HG03521 (cell line): Measurements from ENCODE around the gene OR7D4.
"Not testable (repeated sequence)": the region's sequence is repeated elsewhere in the genome, so short reads cannot be mapped to it uniquely, and the experiment has no call there.

Source experiments
- ATAC-seq: cut with Tn5 transposase; IDR thresholded peaks from one replicate; pipeline ENCODE4 v1.9.1; 2021; ENCODE audit warnings: mild to moderate bottlenecking, moderate library complexity; ENCODE audit not compliant: unreplicated experiment

Gene OR7D4

DNA sequence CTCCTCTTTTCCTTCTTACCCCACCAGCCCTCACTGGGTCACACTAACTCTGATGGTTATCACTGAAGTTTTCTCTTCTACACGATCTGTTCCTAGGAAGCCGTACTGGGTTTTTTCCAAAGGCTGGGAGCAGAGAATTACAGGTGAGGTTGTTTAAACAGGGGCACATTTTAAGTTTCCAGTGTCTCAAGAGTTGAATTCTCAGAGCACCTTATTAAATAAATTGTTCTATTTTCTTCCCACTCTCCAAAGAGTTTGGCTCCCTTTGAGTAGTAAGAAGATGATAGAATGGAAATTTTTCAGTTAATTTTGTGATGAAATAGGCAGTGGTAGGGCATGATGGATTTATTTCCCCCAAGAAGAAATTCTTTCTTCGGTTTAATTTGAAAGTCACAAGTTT is at the start of gene OR7D4:
TSS of gene OR7D4 (minus strand) at position 101 of the 400 bp plus-strand sequence. CDS start 4,752 bp downstream, outside the sequence.
- no peak for ATAC-seq

DNA sequence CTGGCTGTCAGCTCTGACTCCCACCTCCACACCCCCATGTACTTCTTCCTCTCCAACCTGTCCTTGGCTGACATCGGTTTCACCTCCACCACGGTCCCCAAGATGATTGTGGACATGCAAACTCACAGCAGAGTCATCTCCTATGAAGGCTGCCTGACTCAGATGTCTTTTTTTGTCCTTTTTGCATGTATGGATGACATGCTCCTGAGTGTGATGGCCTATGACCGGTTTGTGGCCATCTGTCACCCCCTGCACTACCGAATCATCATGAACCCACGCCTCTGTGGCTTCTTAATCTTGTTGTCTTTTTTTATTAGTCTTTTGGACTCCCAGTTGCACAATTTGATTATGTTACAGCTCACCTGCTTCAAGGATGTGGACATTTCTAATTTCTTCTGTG is 31.8 kb upstream of the OR7D4 start:
- ATAC-seq, result no peak

GRCh38 chr19:9250630-9251029 is 31.2 kb upstream of the OR7D4 start, which contains the start of gene OR7E24:
TSS of gene OR7E24 (plus strand) at chr19:9250930. CDS start at chr19:9251044, 114 bp downstream.
- ATAC-seq, result no peak

DNA sequence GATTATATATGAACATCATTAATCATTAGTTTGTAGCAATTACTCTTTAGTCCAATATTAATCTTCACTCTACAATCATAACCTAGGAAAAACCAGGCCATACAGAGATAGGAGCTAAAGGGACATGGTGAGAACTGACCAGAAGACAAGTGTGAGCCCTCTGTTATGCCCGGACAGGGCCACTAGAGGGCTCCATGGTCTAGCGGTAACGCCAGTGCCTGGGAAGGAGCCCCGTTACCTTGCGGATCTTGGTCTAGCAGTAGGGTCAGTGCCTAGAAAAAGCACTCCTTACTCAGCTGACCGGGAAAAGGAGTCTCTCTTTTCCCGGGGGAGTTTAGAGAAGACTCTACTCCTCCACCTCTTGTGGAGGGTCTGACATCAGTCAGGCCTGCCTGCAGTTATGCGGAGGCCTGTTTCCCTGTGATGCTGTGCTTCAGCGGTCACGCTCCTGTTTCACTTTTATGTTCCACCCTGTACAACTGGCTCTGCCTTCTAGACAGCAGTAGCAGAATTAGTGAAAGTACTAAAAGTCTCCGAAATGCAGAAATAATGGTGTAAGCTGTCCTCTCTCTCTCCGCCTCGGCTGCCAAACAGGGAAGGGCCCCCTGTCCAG is 13.8 kb downstream of the OR7D4 start:
- ATAC-seq, result no peak

GRCh38 chr19:9198044-9198443 is 21.3 kb downstream of the OR7D4 start:
- ATAC-seq, result not testable (repeated sequence)

DNA sequence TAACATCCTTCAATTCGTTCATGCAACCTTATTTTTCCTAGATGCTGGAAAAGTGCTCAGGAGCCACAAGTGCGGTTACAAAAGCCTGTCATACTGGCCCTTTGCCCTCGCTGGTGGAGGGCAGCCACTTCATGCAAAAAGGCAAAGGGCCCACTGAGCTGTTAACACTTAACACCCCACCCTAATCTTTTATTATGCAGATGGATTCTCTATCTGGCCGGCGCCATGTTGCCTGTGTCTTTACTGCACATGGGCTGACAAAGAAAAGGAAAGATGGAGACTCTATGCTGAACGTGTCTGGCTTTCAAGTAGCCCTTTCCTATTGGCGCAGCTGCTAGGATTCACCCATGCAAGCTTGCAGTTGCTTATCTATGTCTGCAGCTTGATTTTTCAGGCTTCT is 29.9 kb downstream of the OR7D4 start:
- no peak for ATAC-seq

DNA sequence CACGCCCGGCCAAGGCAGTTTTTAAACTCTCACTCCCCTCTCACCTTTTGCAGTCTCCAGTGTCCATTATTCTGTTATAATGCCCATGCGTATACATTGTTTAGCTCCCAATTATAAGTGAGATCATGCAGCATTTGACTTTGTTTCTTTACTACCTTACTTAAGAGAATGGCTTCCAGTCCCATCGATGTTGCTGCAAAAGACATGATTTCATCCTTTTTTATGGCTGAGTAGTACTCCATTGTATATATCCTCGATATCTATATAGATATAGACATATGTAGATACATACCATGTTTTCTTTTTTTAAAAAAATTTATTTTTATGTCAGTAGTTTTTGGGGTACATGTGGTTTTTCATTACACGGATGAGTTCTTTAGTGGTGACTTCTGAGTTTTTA is 32.2 kb downstream of the OR7D4 start:
- ATAC-seq, result no peak

DNA sequence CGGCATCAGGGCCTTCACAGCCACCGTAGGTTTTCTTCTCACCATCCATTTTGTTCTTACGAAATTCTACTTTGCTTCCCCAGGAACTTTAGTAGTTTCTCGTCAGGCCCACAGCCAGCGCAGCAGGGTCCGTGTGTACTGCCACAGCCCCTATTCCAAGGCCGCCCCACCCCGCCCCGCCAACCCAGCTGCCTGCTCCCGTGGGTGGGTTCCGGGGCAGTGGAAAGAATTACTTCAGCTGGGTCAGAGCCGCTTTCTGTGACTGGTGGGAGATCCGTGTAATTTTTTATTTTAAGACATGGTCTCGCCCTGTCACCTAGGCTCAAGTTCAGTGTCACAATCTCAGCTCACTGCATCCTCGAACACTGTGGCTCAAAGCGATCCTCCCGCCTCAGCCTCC is 36.4 kb downstream of the OR7D4 start:
- no peak for ATAC-seq

- ATAC-seq, result no peak
These were observed 40.5 kb downstream of the OR7D4 start, which contains the start of gene OR7D2 for GRCh38 chr19:9178901-9179300. TSS of gene OR7D2 (plus strand) at chr19:9178979. CDS start at chr19:9185782, 6,803 bp downstream.

DNA sequence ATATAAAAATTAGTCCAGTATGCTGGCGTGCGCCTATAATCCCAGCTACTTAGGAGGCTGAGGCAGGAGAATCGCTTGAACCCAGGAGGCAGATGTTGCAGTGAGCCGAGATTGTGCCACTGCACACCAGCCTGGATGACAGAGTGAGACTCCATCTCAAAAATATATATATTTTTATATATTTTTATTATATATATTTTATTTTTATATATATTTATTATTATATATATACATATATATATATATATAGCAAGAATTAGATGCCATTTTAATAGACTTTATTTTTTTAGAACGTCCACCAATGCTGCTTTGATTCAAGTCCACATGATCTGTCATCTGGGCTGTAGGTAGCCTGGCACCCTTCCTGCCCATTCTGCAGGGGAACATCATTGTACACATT is 44.1 kb downstream of the OR7D4 start:
- ATAC-seq, result no peak

- ATAC-seq, result no peak
These were observed 47.9 kb downstream of the OR7D4 start for GRCh38 chr19:9171393-9171991.

DNA sequence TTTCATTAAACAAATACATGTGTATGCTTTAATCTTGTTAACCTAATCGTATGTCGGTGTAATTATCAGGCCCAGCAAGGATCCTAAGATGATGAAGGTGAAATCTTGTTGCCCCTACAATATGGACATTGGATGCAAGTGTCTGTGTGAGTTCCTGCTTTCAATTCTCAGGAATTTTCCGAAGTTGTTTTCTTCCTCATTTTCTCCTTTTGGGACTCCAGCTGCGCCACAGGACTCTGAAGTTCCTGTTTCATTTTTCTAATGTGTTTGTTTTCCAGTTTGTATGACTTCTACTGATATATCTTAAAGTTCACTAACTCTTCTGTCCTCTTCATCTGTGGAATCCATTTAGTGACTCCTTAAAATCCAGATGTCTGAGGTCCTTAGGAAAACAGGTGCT is 52.5 kb downstream of the OR7D4 start:
- no peak for ATAC-seq

- no peak for ATAC-seq
These were observed 54.1 kb downstream of the OR7D4 start for GRCh38 chr19:9165261-9165660.

- no peak for ATAC-seq
These were observed 58.0 kb downstream of the OR7D4 start for GRCh38 chr19:9161427-9161826.
